ENCODE results near the gene PELI2.

The PELI2 gene

GRCh38 chr14:56293506-56293905 is 175.3 kb downstream of the PELI2 start:
- H3K4me1 ChIP-seq (ENCODE audit: control insufficient read depth, low read depth, low read length): no peaks in the 10 kb centered on the region
- no peak overlapping the region for H3K9ac ChIP-seq (ENCODE audit: low read length)
- H3K27ac ChIP-seq (ENCODE audit: low read length): no peak overlapping the region
- H3K9me3 ChIP-seq (ENCODE audit: control insufficient read depth, low read depth, low read length): no peaks in the 10 kb centered on the region
- no peak overlapping the region for H3K4me3 ChIP-seq (ENCODE audit: low read length)
- H3K27me3 ChIP-seq (ENCODE audit: control insufficient read depth, insufficient read depth, low read length): no peaks in the 10 kb centered on the region
- peaks cover 4% of the 10 kb centered on the region for H3K36me3 ChIP-seq (ENCODE audit: control insufficient read depth, low read depth, low read length)

GRCh38 chr14:56294128-56294527 is 175.9 kb downstream of the PELI2 start:
- Histone ChIP-seq H3K27me3 (ENCODE audit: control insufficient read depth, insufficient read depth, low read length) (no peaks in the 10 kb centered on the region), H3K36me3 (ENCODE audit: control insufficient read depth, low read depth, low read length) (peaks cover 4% of the 10 kb centered on the region)

GRCh38 chr14:56295743-56296142 is 177.5 kb downstream of the PELI2 start:
- Histone ChIP-seq H3K9ac (ENCODE audit: low read length) (no peak overlapping the region), H3K27ac (ENCODE audit: low read length) (no peak overlapping the region), H3K27me3 (ENCODE audit: control insufficient read depth, insufficient read depth, low read length) (no peaks in the 10 kb centered on the region), H3K4me3 (ENCODE audit: low read length) (no peak overlapping the region), H3K36me3 (ENCODE audit: control insufficient read depth, low read depth, low read length) (peaks cover 4% of the 10 kb centered on the region), H3K9me3 (ENCODE audit: control insufficient read depth, low read depth, low read length) (no peaks in the 10 kb centered on the region), H3K4me1 (ENCODE audit: control insufficient read depth, low read depth, low read length) (no peaks in the 10 kb centered on the region)

More at GRCh38 chr14:56294128-56294527, 175.9 kb downstream of the PELI2 start:
- H3K4me3 ChIP-seq (ENCODE audit: low read length): no peak overlapping the region
- no peak overlapping the region for H3K27ac ChIP-seq (ENCODE audit: low read length)
- H3K9ac ChIP-seq (ENCODE audit: low read length): no peak overlapping the region
- no peaks in the 10 kb centered on the region for H3K4me1 ChIP-seq (ENCODE audit: control insufficient read depth, low read depth, low read length)
- no peaks in the 10 kb centered on the region for H3K9me3 ChIP-seq (ENCODE audit: control insufficient read depth, low read depth, low read length)

GRCh38 chr14:56297449-56297848 is 179.2 kb downstream of the PELI2 start:
- Histone ChIP-seq H3K27me3 (ENCODE audit: control insufficient read depth, insufficient read depth, low read length) (no peaks in the 10 kb centered on the region), H3K36me3 (ENCODE audit: control insufficient read depth, low read depth, low read length) (no peaks in the 10 kb centered on the region), H3K9me3 (ENCODE audit: control insufficient read depth, low read depth, low read length) (no peaks in the 10 kb centered on the region), H3K4me1 (ENCODE audit: control insufficient read depth, low read depth, low read length) (no peaks in the 10 kb centered on the region), H3K27ac (ENCODE audit: low read length) (no peak overlapping the region), H3K4me3 (ENCODE audit: low read length) (no peak overlapping the region), H3K9ac (ENCODE audit: low read length) (no peak overlapping the region)

- Histone ChIP-seq H3K4me1 (ENCODE audit: control insufficient read depth, low read depth, low read length) (no peaks in the 10 kb centered on the region), H3K4me3 (ENCODE audit: low read length) (no peak overlapping the region), H3K9me3 (ENCODE audit: control insufficient read depth, low read depth, low read length) (no peaks in the 10 kb centered on the region), H3K36me3 (ENCODE audit: control insufficient read depth, low read depth, low read length) (no peaks in the 10 kb centered on the region), H3K27ac (ENCODE audit: low read length) (no peak overlapping the region), H3K9ac (ENCODE audit: low read length) (no peak overlapping the region), H3K27me3 (ENCODE audit: control insufficient read depth, insufficient read depth, low read length) (no peaks in the 10 kb centered on the region)
These were observed 181.2 kb downstream of the PELI2 start for GRCh38 chr14:56299306-56299984.

- H3K9ac ChIP-seq (ENCODE audit: low read length): no peak overlapping the region
- H3K9me3 ChIP-seq (ENCODE audit: control insufficient read depth, low read depth, low read length): no peaks in the 10 kb centered on the region
- no peak overlapping the region for H3K27ac ChIP-seq (ENCODE audit: low read length)
- no peak overlapping the region for H3K4me3 ChIP-seq (ENCODE audit: low read length)
- no peaks in the 10 kb centered on the region for H3K36me3 ChIP-seq (ENCODE audit: control insufficient read depth, low read depth, low read length)
- no peaks in the 10 kb centered on the region for H3K27me3 ChIP-seq (ENCODE audit: control insufficient read depth, insufficient read depth, low read length)
- H3K4me1 ChIP-seq (ENCODE audit: control insufficient read depth, low read depth, low read length): no peaks in the 10 kb centered on the region
These were observed 182.3 kb downstream of the PELI2 start for GRCh38 chr14:56300495-56300894.

GRCh38 chr14:56304456-56304855 is 186.2 kb downstream of the PELI2 start:
- Histone ChIP-seq H3K9ac (ENCODE audit: low read length) (no peak overlapping the region), H3K4me3 (ENCODE audit: low read length) (no peak overlapping the region), H3K27ac (ENCODE audit: low read length) (no peak overlapping the region), H3K4me1 (ENCODE audit: control insufficient read depth, low read depth, low read length) (no peaks in the 10 kb centered on the region), H3K36me3 (ENCODE audit: control insufficient read depth, low read depth, low read length) (no peaks in the 10 kb centered on the region), H3K27me3 (ENCODE audit: control insufficient read depth, insufficient read depth, low read length) (no peaks in the 10 kb centered on the region), H3K9me3 (ENCODE audit: control insufficient read depth, low read depth, low read length) (no peaks in the 10 kb centered on the region)

- Histone ChIP-seq H3K9me3 (ENCODE audit: control insufficient read depth, low read depth, low read length) (no peaks in the 10 kb centered on the region), H3K27me3 (ENCODE audit: control insufficient read depth, insufficient read depth, low read length) (no peaks in the 10 kb centered on the region), H3K27ac (ENCODE audit: low read length) (no peak overlapping the region), H3K9ac (ENCODE audit: low read length) (no peak overlapping the region), H3K4me1 (ENCODE audit: control insufficient read depth, low read depth, low read length) (no peaks in the 10 kb centered on the region), H3K4me3 (ENCODE audit: low read length) (no peak overlapping the region), H3K36me3 (ENCODE audit: control insufficient read depth, low read depth, low read length) (no peaks in the 10 kb centered on the region)
These were observed 191.0 kb downstream of the PELI2 start for GRCh38 chr14:56309198-56309597.

- Histone ChIP-seq H3K4me1 (ENCODE audit: control insufficient read depth, low read depth, low read length) (no peaks in the 10 kb centered on the region), H3K9me3 (ENCODE audit: control insufficient read depth, low read depth, low read length) (no peaks in the 10 kb centered on the region), H3K27ac (ENCODE audit: low read length) (no peak overlapping the region), H3K36me3 (ENCODE audit: control insufficient read depth, low read depth, low read length) (no peaks in the 10 kb centered on the region), H3K9ac (ENCODE audit: low read length) (no peak overlapping the region), H3K4me3 (ENCODE audit: low read length) (no peak overlapping the region), H3K27me3 (ENCODE audit: control insufficient read depth, insufficient read depth, low read length) (no peaks in the 10 kb centered on the region)
These were observed 192.4 kb downstream of the PELI2 start for GRCh38 chr14:56310643-56311042.

GRCh38 chr14:56313789-56314188 is 195.6 kb downstream of the PELI2 start:
- H3K27me3 ChIP-seq (ENCODE audit: control insufficient read depth, insufficient read depth, low read length): no peaks in the 10 kb centered on the region
- no peaks in the 10 kb centered on the region for H3K36me3 ChIP-seq (ENCODE audit: control insufficient read depth, low read depth, low read length)
- H3K4me3 ChIP-seq (ENCODE audit: low read length): no peak overlapping the region
- H3K9ac ChIP-seq (ENCODE audit: low read length): no peak overlapping the region
- no peak overlapping the region for H3K27ac ChIP-seq (ENCODE audit: low read length)
- no peaks in the 10 kb centered on the region for H3K9me3 ChIP-seq (ENCODE audit: control insufficient read depth, low read depth, low read length)
- no peaks in the 10 kb centered on the region for H3K4me1 ChIP-seq (ENCODE audit: control insufficient read depth, low read depth, low read length)

GRCh38 chr14:56318393-56319115 is 200.3 kb downstream of the PELI2 start:
- Histone ChIP-seq H3K9me3 (ENCODE audit: control insufficient read depth, low read depth, low read length) (no peaks in the 10 kb centered on the region), H3K27me3 (ENCODE audit: control insufficient read depth, insufficient read depth, low read length) (no peaks in the 10 kb centered on the region), H3K27ac (ENCODE audit: low read length) (no peak overlapping the region), H3K9ac (ENCODE audit: low read length) (no peak overlapping the region), H3K36me3 (ENCODE audit: control insufficient read depth, low read depth, low read length) (no peaks in the 10 kb centered on the region), H3K4me3 (ENCODE audit: low read length) (no peak overlapping the region), H3K4me1 (ENCODE audit: control insufficient read depth, low read depth, low read length) (no peaks in the 10 kb centered on the region)

GRCh38 chr14:56321861-56322260 is 203.7 kb downstream of the PELI2 start:
- H3K4me3 ChIP-seq (ENCODE audit: low read length): no peak overlapping the region
- no peaks in the 10 kb centered on the region for H3K4me1 ChIP-seq (ENCODE audit: control insufficient read depth, low read depth, low read length)
- no peaks in the 10 kb centered on the region for H3K9me3 ChIP-seq (ENCODE audit: control insufficient read depth, low read depth, low read length)
- no peaks in the 10 kb centered on the region for H3K36me3 ChIP-seq (ENCODE audit: control insufficient read depth, low read depth, low read length)
- no peak overlapping the region for H3K27ac ChIP-seq (ENCODE audit: low read length)
- H3K9ac ChIP-seq (ENCODE audit: low read length): no peak overlapping the region
- no peaks in the 10 kb centered on the region for H3K27me3 ChIP-seq (ENCODE audit: control insufficient read depth, insufficient read depth, low read length)
